Stimulated activated CD4-positive, alpha-beta T cell treated with anti-CD3 and anti-CD28 coated beads, Interleukin-2, amount 100 ng/mL, for 48 hours (primary cell): Measurements from ENCODE around the gene TARBP1.
"Not testable (repeated sequence)": the region's sequence is repeated elsewhere in the genome, so short reads cannot be mapped to it uniquely, and the experiment has no call there.

ENCODE experiments used
- DNase-seq, 2 donors: peaks; one replicate each; pipeline ENCODE4 v3.0.0-alpha.2; 2020

The TARBP1 gene

GRCh38 chr1:234379591-234380109 is 99.3 kb downstream of the TARBP1 start:
- not testable (repeated sequence) for DNase-seq

GRCh38 chr1:234375672-234376071 is 103.3 kb downstream of the TARBP1 start:
- no peak for DNase-seq

- DNase-seq: no peak
Observed at GRCh38 chr1:234373959-234374254, 105.1 kb downstream of the TARBP1 start.

GRCh38 chr1:234373064-234373958 is 105.7 kb downstream of the TARBP1 start, which contains the start of gene COA6:
Gene COA6 (plus strand): TSS chr1:234373456. CDS start chr1:234373467, 11 bp downstream.
- peak; percentile 84 to 86 for DNase-seq

- DNase-seq: no peak
Observed at GRCh38 chr1:234372011-234372757, 106.8 kb downstream of the TARBP1 start.

- no peak for DNase-seq
Observed at GRCh38 chr1:234371414-234371813, 107.6 kb downstream of the TARBP1 start.

GRCh38 chr1:234369784-234370183 is 109.2 kb downstream of the TARBP1 start:
- no peak for DNase-seq

- no peak for DNase-seq
Observed at GRCh38 chr1:234369033-234369430, 109.9 kb downstream of the TARBP1 start.

GRCh38 chr1:234368320-234369032 is 110.5 kb downstream of the TARBP1 start:
- DNase-seq: peak in 1 of 2 donors; percentile 8

- no peak for DNase-seq
Observed at GRCh38 chr1:234362558-234362957, 116.4 kb downstream of the TARBP1 start.

GRCh38 chr1:234361102-234361603 is 117.8 kb downstream of the TARBP1 start:
- no peak for DNase-seq

- no peak for DNase-seq
Observed at GRCh38 chr1:234357831-234358230, 121.1 kb downstream of the TARBP1 start.

- peak; percentile 30 for DNase-seq
Observed at GRCh38 chr1:234356615-234357269, 122.2 kb downstream of the TARBP1 start.

- DNase-seq: no peak
Observed at GRCh38 chr1:234355782-234356510, 123.0 kb downstream of the TARBP1 start.

GRCh38 chr1:234348964-234349363 is 130.0 kb downstream of the TARBP1 start:
- DNase-seq: no peak

GRCh38 chr1:234345237-234345636 is 133.7 kb downstream of the TARBP1 start:
- DNase-seq: no peak

GRCh38 chr1:234342774-234343173 is 136.2 kb downstream of the TARBP1 start:
- no peak for DNase-seq
